Mesothelial cell of epicardium (in vitro differentiated cells): Measurements from ENCODE around the gene ADAMTSL2. TPM values are rescaled to one million over a fixed set of nuclear protein-coding genes. Genes with fewer than 3 reads are reported as not detected.

Source experiments
- DNase-seq, 2 experiments: peaks; one replicate each; pipeline ENCODE4 v3.0.0; 2021; ENCODE audit warnings: low spot score in 2 of 2; ENCODE audit not compliant: unreplicated experiment in 2 of 2
- H3K27ac Mint-ChIP-seq: 2 replicates; pipeline ENCODE4 v1.8.0; 2021; ENCODE audit warnings: mixed read lengths
- H3K27me3 Mint-ChIP-seq: 2 replicates; pipeline ENCODE4 v1.8.0; 2021; ENCODE audit warnings: low read depth, mixed read lengths
- H3K36me3 Mint-ChIP-seq: 2 replicates; pipeline ENCODE4 v1.8.0; 2021; ENCODE audit warnings: mixed read lengths
- H3K4me1 Mint-ChIP-seq: 2 replicates; pipeline ENCODE4 v1.8.0; 2021; ENCODE audit warnings: mixed read lengths
- H3K4me3 Mint-ChIP-seq: 2 replicates; pipeline ENCODE4 v1.8.0; 2021; ENCODE audit warnings: mild to moderate bottlenecking, moderate library complexity, mixed read lengths
- H3K9me3 Mint-ChIP-seq: 2 replicates; pipeline ENCODE4 v1.8.0; 2021; ENCODE audit warnings: mixed read lengths
- total RNA-seq: library from RNA; stranded (reverse); gene quantifications from 3 replicates; pipeline ENCODE4 v1.2.1, GENCODE V29; 2021
- TF ChIP-seq, protein P1 (sequence below): fragments of 200-600 bp; sonication (generic); IDR thresholded peaks from one replicate; pipeline ENCODE4 v1.5.0; 2021; ENCODE audit warnings: antibody characterized with exemption; ENCODE audit not compliant: unreplicated experiment

ADAMTSL2 gene
- total RNA-seq, 1 donor from 2014 or later = 6.5 TPM

GRCh38 chr9:133600739-133601138, 66.2 kb downstream of the ADAMTSL2 start:
- TF ChIP-seq, protein P1, sequence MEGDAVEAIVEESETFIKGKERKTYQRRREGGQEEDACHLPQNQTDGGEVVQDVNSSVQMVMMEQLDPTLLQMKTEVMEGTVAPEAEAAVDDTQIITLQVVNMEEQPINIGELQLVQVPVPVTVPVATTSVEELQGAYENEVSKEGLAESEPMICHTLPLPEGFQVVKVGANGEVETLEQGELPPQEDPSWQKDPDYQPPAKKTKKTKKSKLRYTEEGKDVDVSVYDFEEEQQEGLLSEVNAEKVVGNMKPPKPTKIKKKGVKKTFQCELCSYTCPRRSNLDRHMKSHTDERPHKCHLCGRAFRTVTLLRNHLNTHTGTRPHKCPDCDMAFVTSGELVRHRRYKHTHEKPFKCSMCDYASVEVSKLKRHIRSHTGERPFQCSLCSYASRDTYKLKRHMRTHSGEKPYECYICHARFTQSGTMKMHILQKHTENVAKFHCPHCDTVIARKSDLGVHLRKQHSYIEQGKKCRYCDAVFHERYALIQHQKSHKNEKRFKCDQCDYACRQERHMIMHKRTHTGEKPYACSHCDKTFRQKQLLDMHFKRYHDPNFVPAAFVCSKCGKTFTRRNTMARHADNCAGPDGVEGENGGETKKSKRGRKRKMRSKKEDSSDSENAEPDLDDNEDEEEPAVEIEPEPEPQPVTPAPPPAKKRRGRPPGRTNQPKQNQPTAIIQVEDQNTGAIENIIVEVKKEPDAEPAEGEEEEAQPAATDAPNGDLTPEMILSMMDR = no peak
- DNase-seq = no peak
- Mint-ChIP-seq H3K4me3 (no peak overlapping the region), H3K27me3 (peaks cover 18% of the 10 kb centered on the region), H3K27ac (no peak overlapping the region), H3K9me3 (peaks cover 17% of the 10 kb centered on the region), H3K36me3 (no peaks in the 10 kb centered on the region), H3K4me1 (no peaks in the 10 kb centered on the region)

DNA sequence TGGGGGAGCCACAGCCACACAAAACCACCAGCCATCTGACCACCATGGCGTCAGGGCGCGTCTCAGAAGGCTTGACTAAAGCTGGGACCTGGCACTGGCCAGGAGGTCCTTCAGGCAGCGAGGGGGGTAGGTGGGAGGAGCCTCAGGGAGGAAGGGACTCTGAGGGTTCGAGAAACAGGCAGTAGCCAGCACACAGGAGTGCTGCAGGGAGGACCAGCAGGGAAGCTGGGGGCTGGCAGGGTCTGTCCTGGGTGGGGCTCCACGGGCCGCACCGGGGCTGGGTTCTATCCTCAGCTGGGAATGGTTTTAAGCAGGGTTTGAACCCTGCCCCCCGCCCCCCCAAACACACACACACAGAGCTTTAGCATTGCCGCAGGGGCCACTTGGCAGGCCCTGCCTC, 67.2 kb downstream of the ADAMTSL2 start:
- no peak overlapping the region for H3K27ac Mint-ChIP-seq
- peaks cover 28% of the 10 kb centered on the region for H3K27me3 Mint-ChIP-seq
- no peak for DNase-seq
- peaks cover 14% of the 10 kb centered on the region for H3K9me3 Mint-ChIP-seq
- no peak overlapping the region for H3K4me3 Mint-ChIP-seq
- H3K4me1 Mint-ChIP-seq = no peaks in the 10 kb centered on the region
- TF ChIP-seq, protein P1 = no peak
- H3K36me3 Mint-ChIP-seq = no peaks in the 10 kb centered on the region

GRCh38 chr9:133602277-133602676, 67.8 kb downstream of the ADAMTSL2 start:
- Mint-ChIP-seq H3K4me3 (no peak overlapping the region), H3K27me3 (peaks cover 33% of the 10 kb centered on the region), H3K36me3 (no peaks in the 10 kb centered on the region), H3K4me1 (no peaks in the 10 kb centered on the region), H3K27ac (no peak overlapping the region), H3K9me3 (peaks cover 9% of the 10 kb centered on the region)
- TF ChIP-seq, protein P1 = no peak
- DNase-seq = no peak

DNA sequence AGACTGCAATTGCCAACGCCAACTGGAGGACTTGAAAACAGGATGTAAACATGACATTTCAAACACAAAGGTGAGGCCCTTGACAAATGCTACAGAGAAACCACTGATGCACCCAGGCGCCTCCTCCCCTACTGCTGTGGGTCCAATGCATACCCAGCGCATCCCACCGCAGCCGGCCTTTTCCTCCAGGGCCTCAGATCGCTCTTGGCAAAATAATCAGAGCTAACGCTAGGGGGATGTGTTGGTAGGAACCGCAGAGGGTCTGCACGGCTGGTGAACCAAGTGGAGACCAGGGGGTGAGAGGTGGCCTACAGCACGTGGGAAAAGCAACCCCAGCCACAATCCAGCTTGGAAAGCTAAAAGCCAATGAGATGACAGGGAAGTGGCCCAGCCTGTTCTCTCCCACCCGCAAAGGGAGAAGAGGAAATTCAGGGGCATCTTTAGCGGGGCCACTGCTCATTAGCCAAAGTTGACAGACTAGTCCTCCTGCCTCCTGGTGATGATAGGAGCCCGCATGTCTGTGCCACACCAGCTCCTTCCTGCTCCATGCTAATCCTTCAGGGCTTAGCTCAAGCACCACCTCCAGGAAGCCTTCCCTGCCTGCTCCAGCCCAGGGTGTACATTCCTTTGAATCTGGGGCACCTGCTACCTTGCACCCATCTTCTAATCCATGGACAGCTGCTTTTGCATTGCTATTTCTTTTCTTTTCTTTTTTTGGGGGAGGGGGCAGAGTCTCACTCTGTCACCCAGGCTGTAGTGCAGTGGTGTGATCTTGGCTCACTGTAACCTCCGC, 68.8 kb downstream of the ADAMTSL2 start:
- DNase-seq = no peak
- Mint-ChIP-seq H3K36me3 (no peaks in the 10 kb centered on the region), H3K4me1 (no peaks in the 10 kb centered on the region), H3K27me3 (peaks cover 44% of the 10 kb centered on the region), H3K9me3 (no peaks in the 10 kb centered on the region), H3K27ac (no peak overlapping the region), H3K4me3 (no peak overlapping the region)
- TF ChIP-seq, protein P1 = no peak

DNA sequence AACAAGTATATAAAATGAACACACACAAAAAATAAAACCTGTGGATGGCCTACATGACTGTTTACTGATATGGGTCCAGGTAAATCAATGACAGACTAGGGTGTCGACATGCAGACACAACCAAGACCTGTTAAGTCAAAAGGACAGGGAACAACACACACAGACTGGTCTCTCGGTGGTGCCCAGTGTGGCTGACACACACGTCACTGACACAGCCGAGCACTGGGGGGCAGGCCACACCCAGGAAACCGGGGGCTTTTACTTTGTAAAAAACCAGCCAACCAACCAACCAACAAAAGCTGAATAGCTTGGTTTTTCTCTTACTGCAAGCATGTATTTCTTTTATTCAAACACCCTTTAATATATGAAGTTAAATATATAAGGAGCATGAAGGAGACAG, 69.7 kb downstream of the ADAMTSL2 start:
- no peak for DNase-seq
- Mint-ChIP-seq H3K27me3 (peaks cover 49% of the 10 kb centered on the region), H3K9me3 (no peaks in the 10 kb centered on the region), H3K36me3 (no peaks in the 10 kb centered on the region), H3K27ac (no peak overlapping the region), H3K4me1 (no peaks in the 10 kb centered on the region), H3K4me3 (no peak overlapping the region)
- TF ChIP-seq, protein P1 = no peak
